ENCODE data around the gene L3MBTL4. TPM values are rescaled to one million over a fixed set of nuclear protein-coding genes. Genes with fewer than 3 reads are reported as not detected.
"Not testable (repeated sequence)": the region's sequence is repeated elsewhere in the genome, so short reads cannot be mapped to it uniquely, and the experiment has no call there.

L3MBTL4 gene
- total and polyA plus RNA-seq, 7 donors = 1.2 to 5.7 (median 3.4) TPM

DNA sequence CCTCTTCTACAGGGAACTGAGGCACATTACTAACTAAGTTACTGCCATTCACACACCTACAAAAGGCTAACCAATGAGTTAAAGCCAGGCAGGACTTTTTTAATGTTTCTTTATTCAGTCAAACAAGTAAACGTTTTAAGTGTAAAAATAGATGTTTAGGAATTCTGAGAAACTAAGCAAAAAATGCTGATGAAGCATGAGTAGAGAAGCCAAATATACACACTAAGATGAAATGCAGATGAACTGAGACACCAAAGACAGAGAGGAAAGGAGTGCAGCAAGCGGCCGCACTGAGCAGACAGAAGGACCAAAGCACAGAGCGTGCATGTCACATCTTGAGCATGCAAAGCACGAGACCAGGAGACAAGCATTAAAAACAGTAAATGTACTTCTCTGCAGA, 17.9 kb downstream of the L3MBTL4 start:
- TF ChIP-seq POLR2A (IDR thresholded peaks at IDR 0.05) (no peak), POLR2AphosphoS5 (IDR thresholded peaks at IDR 0.05) (no peak), EP300 (IDR thresholded peaks at IDR 0.05) (no peak)
- TF ChIP-seq, protein P1, sequence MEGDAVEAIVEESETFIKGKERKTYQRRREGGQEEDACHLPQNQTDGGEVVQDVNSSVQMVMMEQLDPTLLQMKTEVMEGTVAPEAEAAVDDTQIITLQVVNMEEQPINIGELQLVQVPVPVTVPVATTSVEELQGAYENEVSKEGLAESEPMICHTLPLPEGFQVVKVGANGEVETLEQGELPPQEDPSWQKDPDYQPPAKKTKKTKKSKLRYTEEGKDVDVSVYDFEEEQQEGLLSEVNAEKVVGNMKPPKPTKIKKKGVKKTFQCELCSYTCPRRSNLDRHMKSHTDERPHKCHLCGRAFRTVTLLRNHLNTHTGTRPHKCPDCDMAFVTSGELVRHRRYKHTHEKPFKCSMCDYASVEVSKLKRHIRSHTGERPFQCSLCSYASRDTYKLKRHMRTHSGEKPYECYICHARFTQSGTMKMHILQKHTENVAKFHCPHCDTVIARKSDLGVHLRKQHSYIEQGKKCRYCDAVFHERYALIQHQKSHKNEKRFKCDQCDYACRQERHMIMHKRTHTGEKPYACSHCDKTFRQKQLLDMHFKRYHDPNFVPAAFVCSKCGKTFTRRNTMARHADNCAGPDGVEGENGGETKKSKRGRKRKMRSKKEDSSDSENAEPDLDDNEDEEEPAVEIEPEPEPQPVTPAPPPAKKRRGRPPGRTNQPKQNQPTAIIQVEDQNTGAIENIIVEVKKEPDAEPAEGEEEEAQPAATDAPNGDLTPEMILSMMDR (IDR thresholded peaks at IDR 0.05) = no peak
- intact Hi-C loops (cut with DNase I) = no loop called here
- Histone ChIP-seq H3K9me3 (peaks cover 0 to 3% (median 0%) of the 10 kb centered on the region in 4 donors), H3K4me3 (no peak overlapping the region), H3K36me3 (no peaks in the 10 kb centered on the region), H3K27me3 (no peaks in the 10 kb centered on the region), H3K27ac (no peak overlapping the region), H3K4me1 (no peaks in the 10 kb centered on the region)
- no peak for DNase-seq
- WGBS, 2 donors = 73 to 78% methylated on average over 5 of the region's 5 CpGs

DNA sequence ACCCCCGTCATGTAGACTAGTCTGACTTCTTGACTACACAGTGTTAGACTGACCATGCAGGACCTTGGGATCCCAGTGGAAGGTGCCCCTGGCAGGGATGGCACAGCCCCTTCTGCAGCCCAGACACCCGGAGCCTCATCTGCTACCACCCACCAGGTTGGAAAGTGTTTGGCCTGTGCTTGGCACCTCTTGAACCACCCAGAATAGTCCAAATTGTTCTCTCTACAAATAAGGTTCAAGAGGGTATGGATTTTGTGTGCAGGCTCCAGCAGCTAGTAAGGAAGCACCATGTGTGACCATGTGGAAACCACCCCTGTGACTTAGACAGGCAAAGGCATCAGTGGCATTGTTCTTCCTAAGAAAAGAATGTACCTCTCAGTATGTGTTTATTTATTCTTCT, 18.4 kb downstream of the L3MBTL4 start:
- WGBS, 2 donors = 90 to 91% methylated on average over 2 of the region's 2 CpGs
- peaks cover 0 to 5% (median 2%) of the 10 kb centered on the region in 4 donors for H3K9me3 ChIP-seq
- H3K27me3 ChIP-seq = no peaks in the 10 kb centered on the region
- no peaks in the 10 kb centered on the region for H3K36me3 ChIP-seq
- intact Hi-C loops (cut with DNase I) = no loop called here
- TF ChIP-seq POLR2A (IDR thresholded peaks at IDR 0.05) = no peak
- TF ChIP-seq, protein P1 (IDR thresholded peaks at IDR 0.05) = no peak
- no peak for TF ChIP-seq EP300 (IDR thresholded peaks at IDR 0.05)
- TF ChIP-seq POLR2AphosphoS5 (IDR thresholded peaks at IDR 0.05) = no peak
- H3K27ac ChIP-seq = no peak overlapping the region
- H3K4me3 ChIP-seq = no peak overlapping the region
- DNase-seq = no peak
- no peaks in the 10 kb centered on the region for H3K4me1 ChIP-seq

DNA sequence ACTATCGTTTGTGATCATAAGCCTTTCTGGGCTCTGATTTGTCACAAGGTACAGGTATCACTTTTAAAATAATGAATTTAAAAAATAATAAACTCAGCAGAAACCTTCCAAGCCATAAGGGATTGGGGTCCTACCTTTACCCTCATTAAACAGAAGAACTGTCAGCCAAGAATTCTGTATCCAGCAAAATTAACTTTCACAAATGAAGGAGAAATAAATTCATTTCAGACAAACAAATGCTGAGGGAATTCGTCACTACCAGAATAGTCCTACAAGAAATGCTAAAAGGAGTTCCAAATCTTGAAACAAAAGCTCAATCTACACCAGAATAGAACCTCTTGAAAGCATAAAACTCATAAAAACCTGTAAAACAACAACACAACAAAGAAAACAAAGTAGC, 25.7 kb downstream of the L3MBTL4 start:
- no peak for DNase-seq
- H3K4me1 ChIP-seq = no peaks in the 10 kb centered on the region
- H3K36me3 ChIP-seq = no peaks in the 10 kb centered on the region
- peaks cover 0 to 17% (median 7%) of the 10 kb centered on the region in 4 donors for H3K9me3 ChIP-seq
- no peak overlapping the region for H3K27ac ChIP-seq
- no peak overlapping the region for H3K4me3 ChIP-seq
- no peak for TF ChIP-seq POLR2A (IDR thresholded peaks at IDR 0.05)
- no peak for TF ChIP-seq POLR2AphosphoS5 (IDR thresholded peaks at IDR 0.05)
- intact Hi-C loops (cut with DNase I) = no loop called here
- WGBS, 2 donors = 77 to 83% methylated on average over 2 of the region's 2 CpGs
- H3K27me3 ChIP-seq = no peaks in the 10 kb centered on the region

DNA sequence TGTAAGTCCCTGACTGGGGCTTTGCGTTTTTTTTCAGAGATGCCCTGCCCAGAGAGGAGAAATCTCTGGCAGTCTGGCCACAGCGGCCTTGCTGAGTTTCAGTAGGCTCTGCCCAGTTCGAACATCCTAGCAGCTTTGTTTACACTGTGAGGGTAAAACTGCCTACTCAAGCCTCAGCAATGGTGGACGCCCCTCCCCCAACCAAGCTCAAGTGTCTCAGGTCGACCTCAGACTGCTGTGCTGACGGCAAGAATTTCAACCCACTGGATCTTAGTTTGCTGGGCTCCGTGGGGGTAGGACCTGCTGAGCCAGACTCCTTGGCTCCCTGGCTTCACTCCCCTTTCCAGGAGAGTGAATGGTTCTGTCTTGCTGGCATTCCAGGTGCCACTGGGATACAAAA, 31.7 kb downstream of the L3MBTL4 start:
- Histone ChIP-seq H3K9me3 (peaks cover 0 to 4% (median under 1%) of the 10 kb centered on the region in 4 donors), H3K4me1 (no peaks in the 10 kb centered on the region), H3K36me3 (no peaks in the 10 kb centered on the region), H3K27ac (no peak overlapping the region), H3K4me3 (no peak overlapping the region), H3K27me3 (no peaks in the 10 kb centered on the region)
- TF ChIP-seq POLR2AphosphoS5 (IDR thresholded peaks at IDR 0.05) (no peak), POLR2A (IDR thresholded peaks at IDR 0.05) (no peak), EP300 (IDR thresholded peaks at IDR 0.05) (no peak)
- intact Hi-C loops (cut with DNase I) = no loop called here
- 54 to 79% methylated on average over 7 of the region's 7 CpGs for WGBS, 2 donors
- no peak for DNase-seq

DNA sequence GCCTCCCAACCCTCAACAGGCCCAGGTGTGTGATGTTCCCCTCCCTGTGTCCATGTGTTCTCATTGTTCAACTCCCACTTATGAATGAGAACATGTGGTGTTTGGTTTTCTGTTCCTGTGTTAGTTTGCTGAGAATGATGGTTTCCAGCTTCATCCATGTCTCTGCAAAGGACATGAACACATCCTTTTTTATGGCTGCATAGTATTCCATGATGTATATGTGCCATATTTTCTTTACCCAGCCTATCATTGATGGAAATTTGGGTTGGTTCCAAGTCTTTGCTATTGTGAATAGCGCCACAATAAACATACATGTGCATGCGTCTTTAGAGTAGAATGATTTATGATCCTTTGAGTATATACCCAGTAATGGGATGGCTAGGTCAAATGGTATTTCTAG, 37.2 kb downstream of the L3MBTL4 start:
- intact Hi-C loops (cut with DNase I); H3K27me3 ChIP-seq; H3K9me3 ChIP-seq; H3K36me3 ChIP-seq; H3K27ac ChIP-seq; DNase-seq; H3K4me3 ChIP-seq; H3K4me1 ChIP-seq: not testable (repeated sequence)
- 90 to 94% methylated on average over 2 of the region's 2 CpGs for WGBS, 2 donors

DNA sequence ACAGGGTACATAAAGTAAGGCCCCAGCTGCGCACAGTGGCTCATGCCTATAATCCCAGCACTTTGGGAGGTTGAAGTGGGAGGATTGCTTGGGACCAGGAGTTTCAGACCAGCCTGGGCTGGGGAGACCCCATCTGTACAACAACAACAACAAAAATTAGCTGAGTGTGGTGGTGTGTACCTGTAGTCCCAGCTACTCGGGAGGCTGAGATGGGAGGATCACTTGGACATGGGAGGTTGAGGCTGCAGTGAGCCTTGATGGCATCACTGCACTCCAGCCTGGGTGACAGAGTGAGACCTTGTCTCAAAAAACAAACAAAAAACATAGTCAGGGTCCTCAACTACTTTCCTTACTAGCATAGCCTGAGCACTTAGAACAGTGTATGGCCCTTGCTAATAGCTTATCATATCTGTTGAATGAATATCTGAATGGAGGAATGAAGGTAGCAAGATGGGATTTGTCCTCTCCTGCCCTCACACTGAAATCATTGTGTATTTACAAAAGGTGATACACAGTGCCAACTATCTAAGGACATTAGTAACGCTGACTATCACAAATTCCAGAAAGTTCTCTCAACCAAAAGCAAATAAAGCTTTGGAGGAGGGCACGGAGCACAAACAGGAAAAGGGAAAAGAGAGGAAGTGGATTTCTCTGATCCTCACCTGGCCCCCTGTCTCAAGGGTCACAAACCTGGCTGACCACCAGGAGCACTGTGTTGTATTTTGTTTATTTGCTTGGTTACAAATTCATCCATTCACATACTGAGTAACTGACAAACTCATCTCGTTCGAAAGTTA, 38.1 kb downstream of the L3MBTL4 start:
- intact Hi-C loops (cut with DNase I) = no loop called here

More for the DNA sequence above, 38.1 kb downstream of the L3MBTL4 start:
- no peak for TF ChIP-seq POLR2AphosphoS5 (IDR thresholded peaks at IDR 0.05)
- TF ChIP-seq, protein P1 (IDR thresholded peaks at IDR 0.05) = no peak
- TF ChIP-seq EP300 (IDR thresholded peaks at IDR 0.05) = no peak
- TF ChIP-seq POLR2A (IDR thresholded peaks at IDR 0.05) = no peak
- H3K36me3 ChIP-seq = no peaks in the 10 kb centered on the region
- no peaks in the 10 kb centered on the region for H3K9me3 ChIP-seq
- no peaks in the 10 kb centered on the region for H3K27me3 ChIP-seq
- no peak overlapping the region for H3K27ac ChIP-seq
- 83 to 93% methylated on average over 6 of the region's 6 CpGs for WGBS, 2 donors
- H3K4me1 ChIP-seq = no peaks in the 10 kb centered on the region
- H3K4me3 ChIP-seq = no peak overlapping the region
- no peak for DNase-seq

Data from sigmoid colon (tissue), 7 donors.